Endodermal cell (in vitro differentiated cells): Measurements from ENCODE around the gene ZG16B. TPM values are rescaled to one million over a fixed set of nuclear protein-coding genes. Genes with fewer than 3 reads are reported as not detected.
A peak's percentile ranks its signal among the peaks of the same experiment; 100 is the strongest.

Source experiments
- DNase-seq: peaks from one replicate; pipeline ENCODE4 v3.0.0-alpha.2; 2017
- H3K27ac ChIP-seq: 2 replicates; pipeline ENCODE4 v1.5.1; 2013; ENCODE audit warnings: mild to moderate bottlenecking, low read depth, low read length, moderate library complexity
- H3K27me3 ChIP-seq: 2 replicates; pipeline ENCODE4 v1.6.1; 2013; ENCODE audit warnings: mild to moderate bottlenecking, low read length, moderate library complexity; ENCODE audit not compliant: insufficient read depth, control insufficient read depth, poor library complexity, severe bottlenecking
- H3K36me3 ChIP-seq: 2 replicates; pipeline ENCODE4 v1.7.0; 2013; ENCODE audit warnings: mild to moderate bottlenecking, low read length, moderate library complexity; ENCODE audit not compliant: control insufficient read depth, insufficient read depth
- H3K4me1 ChIP-seq: one replicate; pipeline ENCODE4 v1.7.0; 2013; ENCODE audit warnings: low read length; ENCODE audit not compliant: control insufficient read depth, insufficient read depth
- H3K4me3 ChIP-seq: 2 replicates; pipeline ENCODE4 v1.5.1; 2013; ENCODE audit warnings: mild to moderate bottlenecking, low read length, moderate library complexity
- H3K9ac ChIP-seq: 2 replicates; pipeline ENCODE4 v1.6.1; 2013; ENCODE audit warnings: mild to moderate bottlenecking, low read length, moderate library complexity; ENCODE audit not compliant: poor library complexity, severe bottlenecking; ENCODE audit errors: extremely low read depth
- H3K9me3 ChIP-seq: 2 replicates; pipeline ENCODE4 v1.6.1; 2013; ENCODE audit warnings: mild to moderate bottlenecking, low read length, moderate library complexity; ENCODE audit not compliant: control insufficient read depth
- H3K27ac Mint-ChIP-seq: 2 replicates; pipeline ENCODE4 v1.8.0; 2020; ENCODE audit warnings: mixed read lengths
- H3K27me3 Mint-ChIP-seq: 2 replicates; pipeline ENCODE4 v1.8.0; 2021; ENCODE audit warnings: mild to moderate bottlenecking, mixed read lengths; ENCODE audit not compliant: insufficient read depth
- H3K36me3 Mint-ChIP-seq: 2 replicates; pipeline ENCODE4 v1.8.0; 2020; ENCODE audit warnings: low read depth, mixed read lengths
- H3K4me1 Mint-ChIP-seq: 2 replicates; pipeline ENCODE4 v1.8.0; 2020; ENCODE audit warnings: mixed read lengths
- H3K4me3 Mint-ChIP-seq: 2 replicates; pipeline ENCODE4 v1.8.0; 2020; ENCODE audit warnings: mild to moderate bottlenecking, moderate library complexity, mixed read lengths
- H3K9me3 Mint-ChIP-seq: 2 replicates; pipeline ENCODE4 v1.8.0; 2020; ENCODE audit warnings: mild to moderate bottlenecking, mixed read lengths
- CTCF ChIP-seq: fragments of 200-600 bp; sonication (generic); conservative IDR thresholded peaks from 2 replicates; pipeline ENCODE4 v1.5.0; 2021; ENCODE audit warnings: antibody characterized with exemption, mild to moderate bottlenecking
- WGBS, 2 experiments: methylation state at CpG; one replicate each; pipeline versions ENCODE4 v1.1.5 to v1.1.7; 2013; ENCODE audit warnings: missing lambda C conversion rate in 2 of 2, mixed read lengths in 1 of 2; ENCODE audit not compliant: insufficient coverage in 1 of 2, insufficient read length in 1 of 2; 5-methylcytosine and 5-hydroxymethylcytosine counted together
- total RNA-seq, 2 donors: library from RNA; stranded (reverse); fragmentation: NEBNext Ultra II Directional in 1 of 2; extraction: Animal tissue kit (Norgen Biotek cat#: 25700) in 1 of 2; gene quantifications; 2 replicates in 1 of 2; 3 replicates in 1 of 2; pipeline ENCODE4 v1.2.1, GENCODE V29; 2021

Gene ZG16B
- total RNA-seq, 2 donors from 2014 or later: not detected

GRCh38 chr16:2833776-2834175 lies 3.7 kb downstream of the ZG16B start:
- DNase-seq: no peak
- 81 to 87% methylated on average over 3 to 6 of the region's 7 CpGs for WGBS, 2 experiments
- no peak overlapping the region for H3K4me3 Mint-ChIP-seq
- Histone ChIP-seq H3K4me1 (peaks cover 6% of the 10 kb centered on the region), H3K27me3 (no peaks in the 10 kb centered on the region), H3K36me3 (no peaks in the 10 kb centered on the region), H3K27ac (no peak overlapping the region), H3K9me3 (no peaks in the 10 kb centered on the region), H3K9ac (no peak overlapping the region), H3K4me3 (no peak overlapping the region)
- no peak for TF ChIP-seq CTCF
- no peaks in the 10 kb centered on the region for H3K36me3 Mint-ChIP-seq
- peaks cover 9% of the 10 kb centered on the region for H3K4me1 Mint-ChIP-seq
- H3K27me3 Mint-ChIP-seq: no peaks in the 10 kb centered on the region
- no peaks in the 10 kb centered on the region for H3K9me3 Mint-ChIP-seq
- H3K27ac Mint-ChIP-seq: no peak overlapping the region

- H3K4me1 Mint-ChIP-seq: peaks cover 9% of the 10 kb centered on the region
- no peaks in the 10 kb centered on the region for H3K9me3 Mint-ChIP-seq
- no peaks in the 10 kb centered on the region for H3K36me3 Mint-ChIP-seq
- Histone ChIP-seq H3K36me3 (no peaks in the 10 kb centered on the region), H3K27me3 (no peaks in the 10 kb centered on the region), H3K9ac (no peak overlapping the region), H3K4me1 (peaks cover 6% of the 10 kb centered on the region), H3K9me3 (no peaks in the 10 kb centered on the region), H3K4me3 (no peak overlapping the region), H3K27ac (no peak overlapping the region)
- no peak for TF ChIP-seq CTCF
- WGBS, 2 experiments: 91 to 100% methylated on average over 1 to 3 of the region's 3 CpGs
- H3K4me3 Mint-ChIP-seq: no peak overlapping the region
- no peaks in the 10 kb centered on the region for H3K27me3 Mint-ChIP-seq
- H3K27ac Mint-ChIP-seq: no peak overlapping the region
- no peak for DNase-seq
These were observed 4.9 kb downstream of the ZG16B start for GRCh38 chr16:2834968-2835367.

GRCh38 chr16:2835638-2836493 lies 5.8 kb downstream of the ZG16B start:
- peak overlapping the region; percentile 29 for H3K9ac ChIP-seq
- H3K27ac Mint-ChIP-seq: peak overlapping the region; percentile 96
- 65 to 67% methylated on average over 19 to 22 of the region's 22 CpGs for WGBS, 2 experiments
- H3K36me3 ChIP-seq: no peaks in the 10 kb centered on the region
- peak; percentile 92 for DNase-seq
- H3K27me3 Mint-ChIP-seq: no peaks in the 10 kb centered on the region
- H3K36me3 Mint-ChIP-seq: no peaks in the 10 kb centered on the region
- peaks cover 6% of the 10 kb centered on the region for H3K4me1 ChIP-seq
- H3K4me1 Mint-ChIP-seq: peaks cover 9% of the 10 kb centered on the region
- H3K27me3 ChIP-seq: no peaks in the 10 kb centered on the region
- H3K9me3 Mint-ChIP-seq: no peaks in the 10 kb centered on the region
- no peak overlapping the region for H3K4me3 ChIP-seq
- no peak overlapping the region for H3K27ac ChIP-seq
- H3K9me3 ChIP-seq: no peaks in the 10 kb centered on the region
- no peak overlapping the region for H3K4me3 Mint-ChIP-seq
- no peak for TF ChIP-seq CTCF
